ENCODE results near the gene PIEZO2. TPM values are rescaled to one million over a fixed set of nuclear protein-coding genes. Genes with fewer than 3 reads are reported as not detected.
"Not testable (repeated sequence)": the region's sequence is repeated elsewhere in the genome, so short reads cannot be mapped to it uniquely, and the experiment has no call there.

Gene PIEZO2
- total RNA-seq, 1 experiment from 2014 or later: 11.1 TPM

GRCh38 chr18:10659000-10659399 is 490.4 kb downstream of the PIEZO2 start:
- Histone ChIP-seq H3K27me3 (no peaks in the 10 kb centered on the region), H3K9me3 (no peaks in the 10 kb centered on the region), H3K36me3 (no peaks in the 10 kb centered on the region), H3K4me3 (no peak overlapping the region)
- DNase-seq: no peak

GRCh38 chr18:10644003-10644402 is 505.4 kb downstream of the PIEZO2 start:
- not testable (repeated sequence) for H3K9me3 ChIP-seq, H3K36me3 ChIP-seq, H3K27me3 ChIP-seq, DNase-seq, H3K4me3 ChIP-seq

- H3K4me3 ChIP-seq, H3K36me3 ChIP-seq, H3K9me3 ChIP-seq, H3K27me3 ChIP-seq, DNase-seq: not testable (repeated sequence)
Observed at GRCh38 chr18:10642915-10643524, 506.3 kb downstream of the PIEZO2 start.

GRCh38 chr18:10638539-10638885 is 510.9 kb downstream of the PIEZO2 start:
- not testable (repeated sequence) for H3K27me3 ChIP-seq, H3K4me3 ChIP-seq, H3K9me3 ChIP-seq, DNase-seq, H3K36me3 ChIP-seq

- H3K36me3 ChIP-seq, H3K27me3 ChIP-seq, H3K9me3 ChIP-seq, DNase-seq, H3K4me3 ChIP-seq: not testable (repeated sequence)
Observed at GRCh38 chr18:10637858-10638538, 511.4 kb downstream of the PIEZO2 start.

- not testable (repeated sequence) for H3K4me3 ChIP-seq, H3K36me3 ChIP-seq, H3K9me3 ChIP-seq, H3K27me3 ChIP-seq, DNase-seq
Observed at GRCh38 chr18:10629076-10629475, 520.3 kb downstream of the PIEZO2 start.

- DNase-seq, H3K27me3 ChIP-seq, H3K4me3 ChIP-seq, H3K36me3 ChIP-seq, H3K9me3 ChIP-seq: not testable (repeated sequence)
Observed at GRCh38 chr18:10626606-10627213, 522.7 kb downstream of the PIEZO2 start.

GRCh38 chr18:10623606-10624005 is 525.8 kb downstream of the PIEZO2 start:
- not testable (repeated sequence) for H3K36me3 ChIP-seq, DNase-seq, H3K27me3 ChIP-seq, H3K4me3 ChIP-seq, H3K9me3 ChIP-seq

GRCh38 chr18:10622982-10623381 is 526.4 kb downstream of the PIEZO2 start:
- H3K9me3 ChIP-seq, H3K4me3 ChIP-seq, H3K27me3 ChIP-seq, H3K36me3 ChIP-seq, DNase-seq: not testable (repeated sequence)

- not testable (repeated sequence) for H3K9me3 ChIP-seq, H3K36me3 ChIP-seq, DNase-seq, H3K4me3 ChIP-seq, H3K27me3 ChIP-seq
Observed at GRCh38 chr18:10620670-10621329, 528.6 kb downstream of the PIEZO2 start.

Data from MG63 (cell line).